ENCODE measurements around the gene LRRC34. TPM values are rescaled to one million over a fixed set of nuclear protein-coding genes. Genes with fewer than 3 reads are reported as not detected.

The LRRC34 gene
- total RNA-seq, 4 donors from 2014 or later = 1.2 to 1.3 TPM; not detected in 2

GRCh38 chr3:169842960-169843359 is 30.3 kb upstream of the LRRC34 start:
- ATAC-seq (no peak), DNase-seq (no peak)
- H3K27ac ChIP-seq = no peak overlapping the region
- intact Hi-C loops (cut with DNase I; ENCODE audit: low total_unique reads) = no loop called here
- H3K36me3 ChIP-seq = no peaks in the 10 kb centered on the region
- H3K9me3 ChIP-seq = no peaks in the 10 kb centered on the region
- TF ChIP-seq CTCF (IDR thresholded peaks at IDR 0.05 in 4 of 5, conservative IDR thresholded peaks at IDR 0.05 in 1 of 5) (no peak), POLR2A (IDR thresholded peaks at IDR 0.05) (no peak)
- in situ Hi-C loops (cut with MboI; ENCODE audit: low sequenced_read_pairs in 4 of 4) = no loop called here
- H3K4me3 ChIP-seq = no peak overlapping the region
- H3K27me3 ChIP-seq = peaks cover 0 to 3% (median 0%) of the 10 kb centered on the region in 3 donors
- H3K4me1 ChIP-seq = no peaks in the 10 kb centered on the region

DNA sequence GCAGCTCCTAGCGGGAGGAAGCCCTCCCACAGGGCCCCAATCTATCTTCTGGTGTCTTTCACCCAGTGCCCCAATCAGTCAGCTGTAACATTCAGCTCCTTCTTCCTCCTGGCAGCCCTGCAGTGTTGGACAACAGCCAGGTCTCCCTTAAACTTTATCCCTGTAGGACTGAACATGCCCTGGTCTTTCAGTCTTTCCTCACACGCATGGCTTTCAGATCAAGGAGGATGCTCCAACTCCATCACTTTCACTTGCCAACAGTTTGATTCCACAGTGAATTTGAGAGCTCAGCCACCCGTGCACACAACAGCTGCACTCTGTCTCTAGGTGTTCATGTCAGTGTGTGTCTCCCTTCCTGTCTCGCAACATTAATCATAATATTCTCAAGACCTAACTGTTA is 28.5 kb upstream of the LRRC34 start:
- intact Hi-C loops (cut with DNase I; ENCODE audit: low total_unique reads) (no loop called here), in situ Hi-C loops (cut with MboI; ENCODE audit: low sequenced_read_pairs in 4 of 4) (no loop called here)
- Histone ChIP-seq H3K36me3 (no peaks in the 10 kb centered on the region), H3K27me3 (peaks cover 0 to 3% (median 0%) of the 10 kb centered on the region in 3 donors), H3K27ac (no peak overlapping the region), H3K9me3 (no peaks in the 10 kb centered on the region), H3K4me1 (no peaks in the 10 kb centered on the region), H3K4me3 (no peak overlapping the region)
- no peak for TF ChIP-seq CTCF (IDR thresholded peaks at IDR 0.05 in 4 of 5, conservative IDR thresholded peaks at IDR 0.05 in 1 of 5)
- DNase-seq (no peak), ATAC-seq (no peak)

DNA sequence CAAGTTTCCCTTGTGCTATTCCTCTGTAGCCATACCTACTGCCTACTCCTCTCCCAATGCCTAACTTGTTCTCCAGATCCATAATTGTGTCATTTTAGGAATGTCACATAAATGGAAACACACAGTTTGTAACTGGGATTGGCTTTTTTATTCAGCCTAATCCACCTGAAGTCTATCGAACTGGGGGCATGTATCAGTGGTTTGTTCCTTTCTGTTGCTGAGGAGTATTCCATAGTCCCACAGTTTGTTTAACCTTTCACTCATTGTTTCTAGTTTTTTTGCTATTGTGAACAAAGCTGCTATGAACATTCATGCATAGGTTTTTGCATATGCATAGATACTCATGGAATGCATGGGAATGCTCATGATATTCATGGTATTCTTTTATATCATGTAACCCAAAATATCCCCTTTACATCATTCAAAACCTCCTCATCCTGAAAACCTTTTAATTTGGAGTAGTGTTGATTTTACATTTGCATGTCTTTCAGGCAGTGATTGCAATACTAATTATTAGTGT is 25.9 kb upstream of the LRRC34 start:
- Histone ChIP-seq H3K4me1 (no peaks in the 10 kb centered on the region), H3K4me3 (no peak overlapping the region), H3K9me3 (no peaks in the 10 kb centered on the region), H3K36me3 (no peaks in the 10 kb centered on the region), H3K27ac (no peak overlapping the region), H3K27me3 (peaks cover 0 to 3% (median 0%) of the 10 kb centered on the region in 3 donors)
- ATAC-seq (no peak), DNase-seq (no peak)
- in situ Hi-C loops (cut with MboI; ENCODE audit: low sequenced_read_pairs in 4 of 4) (no loop called here), intact Hi-C loops (cut with DNase I; ENCODE audit: low total_unique reads) (no loop called here)
- TF ChIP-seq CTCF (IDR thresholded peaks at IDR 0.05 in 4 of 5, conservative IDR thresholded peaks at IDR 0.05 in 1 of 5) (no peak), POLR2A (IDR thresholded peaks at IDR 0.05) (no peak)

- Histone ChIP-seq H3K36me3 (no peaks in the 10 kb centered on the region), H3K9me3 (no peaks in the 10 kb centered on the region), H3K4me1 (no peaks in the 10 kb centered on the region), H3K4me3 (no peak overlapping the region), H3K27ac (no peak overlapping the region), H3K27me3 (no peaks in the 10 kb centered on the region)
- TF ChIP-seq CTCF (IDR thresholded peaks at IDR 0.05 in 4 of 5, conservative IDR thresholded peaks at IDR 0.05 in 1 of 5) (no peak), POLR2A (IDR thresholded peaks at IDR 0.05) (no peak)
- ATAC-seq (no peak), DNase-seq (no peak)
- in situ Hi-C loops (cut with MboI; ENCODE audit: low sequenced_read_pairs in 4 of 4) (no loop called here), intact Hi-C loops (cut with DNase I; ENCODE audit: low total_unique reads) (no loop called here)
These were observed 24.2 kb upstream of the LRRC34 start for GRCh38 chr3:169836942-169837275.

Data from gastrocnemius medialis (tissue), 4 donors.